LNCaP clone FGC (cell line): ENCODE data around the gene POGK.
"Not testable (repeated sequence)": the region's sequence is repeated elsewhere in the genome, so short reads cannot be mapped to it uniquely, and the experiment has no call there.

ENCODE experiments used
- DNase-seq: peaks from one replicate; pipeline ENCODE4 v3.0.0-alpha.2; 2011; ENCODE audit warnings: low read depth
- H3K4me3 ChIP-seq: 2 replicates; pipeline ENCODE4 v1.5.1; 2011; ENCODE audit warnings: mild to moderate bottlenecking, low read depth, low read length, control low read depth
- TF ChIP-seq, protein P1 (sequence below): IDR thresholded peaks from 2 replicates; pipeline ENCODE4 v1.5.1; 2012; ENCODE audit warnings: mild to moderate bottlenecking; ENCODE audit not compliant: control insufficient read depth, insufficient read depth; ENCODE audit errors: extremely low read depth

POGK gene

GRCh38 chr1:166870584-166870983 is 31.3 kb downstream of the POGK start:
- peak; percentile 15 for DNase-seq
- no peak overlapping the region for H3K4me3 ChIP-seq
- TF ChIP-seq, protein P1, sequence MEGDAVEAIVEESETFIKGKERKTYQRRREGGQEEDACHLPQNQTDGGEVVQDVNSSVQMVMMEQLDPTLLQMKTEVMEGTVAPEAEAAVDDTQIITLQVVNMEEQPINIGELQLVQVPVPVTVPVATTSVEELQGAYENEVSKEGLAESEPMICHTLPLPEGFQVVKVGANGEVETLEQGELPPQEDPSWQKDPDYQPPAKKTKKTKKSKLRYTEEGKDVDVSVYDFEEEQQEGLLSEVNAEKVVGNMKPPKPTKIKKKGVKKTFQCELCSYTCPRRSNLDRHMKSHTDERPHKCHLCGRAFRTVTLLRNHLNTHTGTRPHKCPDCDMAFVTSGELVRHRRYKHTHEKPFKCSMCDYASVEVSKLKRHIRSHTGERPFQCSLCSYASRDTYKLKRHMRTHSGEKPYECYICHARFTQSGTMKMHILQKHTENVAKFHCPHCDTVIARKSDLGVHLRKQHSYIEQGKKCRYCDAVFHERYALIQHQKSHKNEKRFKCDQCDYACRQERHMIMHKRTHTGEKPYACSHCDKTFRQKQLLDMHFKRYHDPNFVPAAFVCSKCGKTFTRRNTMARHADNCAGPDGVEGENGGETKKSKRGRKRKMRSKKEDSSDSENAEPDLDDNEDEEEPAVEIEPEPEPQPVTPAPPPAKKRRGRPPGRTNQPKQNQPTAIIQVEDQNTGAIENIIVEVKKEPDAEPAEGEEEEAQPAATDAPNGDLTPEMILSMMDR: no peak

DNA sequence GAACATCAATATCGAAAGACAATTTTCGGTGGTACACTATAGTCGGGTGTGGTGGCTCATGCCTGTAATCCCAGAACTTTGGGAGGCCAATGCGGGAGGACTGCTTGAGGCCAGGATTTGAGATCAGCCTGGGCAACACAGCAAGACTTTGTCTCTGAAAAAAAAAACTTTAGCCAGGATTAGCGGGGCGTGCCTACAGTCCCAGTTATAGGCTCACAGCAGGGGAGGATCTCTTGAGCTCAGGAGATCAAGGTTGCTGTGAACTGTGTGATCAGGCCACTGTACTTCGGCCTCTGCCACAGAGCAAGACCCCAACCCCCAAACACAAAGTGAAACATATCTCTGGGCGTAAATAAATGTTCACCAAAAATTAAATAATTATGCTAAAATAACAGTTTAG is 35.2 kb downstream of the POGK start:
- no peak overlapping the region for H3K4me3 ChIP-seq
- DNase-seq: no peak

GRCh38 chr1:166875302-166875733 is 36.0 kb downstream of the POGK start:
- no peak for DNase-seq
- TF ChIP-seq, protein P1: no peak
- peak overlapping the region; percentile 61 for H3K4me3 ChIP-seq

More for the DNA sequence above, 35.2 kb downstream of the POGK start:
- TF ChIP-seq, protein P1: no peak

DNA sequence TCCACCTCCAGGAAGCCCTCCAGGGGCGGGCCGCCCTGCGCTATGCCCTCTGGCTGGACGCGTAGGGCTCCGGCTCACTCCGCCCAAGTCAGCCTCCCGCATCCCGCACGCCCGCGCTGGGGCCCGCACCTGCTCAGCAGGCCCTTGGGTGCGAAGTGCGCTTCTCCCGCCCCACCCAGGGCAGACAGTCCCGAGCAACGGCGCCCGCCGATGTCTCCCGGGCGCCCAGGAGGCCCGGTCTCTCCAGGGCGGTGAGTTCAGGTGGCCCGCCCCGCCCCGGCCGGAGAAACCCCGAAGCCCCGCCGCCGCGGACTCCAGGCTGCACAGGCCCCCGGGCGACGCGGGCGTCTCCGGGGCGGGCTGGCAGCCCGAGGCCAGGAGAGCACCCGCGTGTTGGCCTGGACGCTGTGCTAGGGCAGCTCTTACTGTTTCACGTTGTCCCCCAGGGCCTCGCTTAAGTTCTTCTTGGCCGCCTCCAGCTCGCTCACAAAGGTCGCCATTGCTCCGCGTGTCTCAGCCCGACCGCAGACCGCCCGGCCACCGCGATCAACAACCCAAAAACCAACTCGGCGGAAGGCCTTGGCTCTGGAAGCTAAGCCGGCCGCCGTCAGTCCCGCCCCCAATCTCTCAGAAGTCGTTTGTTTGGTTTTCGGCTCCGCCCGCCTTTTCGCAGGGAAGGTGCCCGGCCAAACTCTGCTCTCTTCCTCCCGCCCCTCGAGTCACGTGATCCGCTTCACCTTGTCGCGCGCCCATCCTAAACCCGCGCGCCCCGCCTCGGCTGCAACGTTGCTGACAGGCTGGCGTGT is 36.7 kb downstream of the POGK start, which contains the start of gene TADA1:
TADA1 (minus strand) TSS at position 531 of the 806 bp plus-strand sequence; CDS start at position 500, 31 bp downstream.
- DNase-seq: peak; percentile 96
- TF ChIP-seq, protein P1: peak; percentile 25; the same call in 1 of the 2 replicates
- H3K4me3 ChIP-seq: peak within 1 kb of the TSS; percentile 61

- TF ChIP-seq, protein P1: no peak
- no peak for DNase-seq
- peak overlapping the region; percentile 61 for H3K4me3 ChIP-seq
Measured at GRCh38 chr1:166876540-166876838, 37.2 kb downstream of the POGK start.

- DNase-seq, H3K4me3 ChIP-seq: not testable (repeated sequence)
Measured at GRCh38 chr1:166878173-166878917, 39.1 kb downstream of the POGK start.

DNA sequence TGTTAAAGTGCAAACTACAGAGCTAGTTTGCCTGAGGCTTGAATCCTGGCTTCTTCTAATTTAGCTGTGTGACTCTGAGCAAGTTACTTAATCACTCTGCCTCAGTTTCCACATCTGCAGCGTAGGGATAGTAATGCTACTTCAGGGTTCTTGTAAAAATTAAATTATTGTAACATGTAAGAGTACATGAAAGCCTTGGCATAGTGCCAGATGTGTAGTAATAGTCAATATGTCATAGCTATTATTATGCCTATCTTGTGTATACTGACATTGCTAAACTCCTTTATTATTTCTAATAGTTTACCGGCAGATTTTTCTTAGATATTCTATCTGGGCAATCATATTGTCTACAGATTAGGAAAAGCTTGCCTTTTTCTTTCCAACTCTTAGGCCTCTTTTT is 43.6 kb downstream of the POGK start:
- DNase-seq: no peak
- no peak overlapping the region for H3K4me3 ChIP-seq
- TF ChIP-seq, protein P1: no peak
